GM21447 (cell line): ENCODE data around the gene SMG7.
"Not testable (repeated sequence)": the region's sequence is repeated elsewhere in the genome, so short reads cannot be mapped to it uniquely, and the experiment has no call there.

Experiments used
- ATAC-seq: cut with Tn5 transposase; IDR thresholded peaks from one replicate; pipeline ENCODE4 v1.9.1; 2021; ENCODE audit not compliant: unreplicated experiment

SMG7 gene, protein sequence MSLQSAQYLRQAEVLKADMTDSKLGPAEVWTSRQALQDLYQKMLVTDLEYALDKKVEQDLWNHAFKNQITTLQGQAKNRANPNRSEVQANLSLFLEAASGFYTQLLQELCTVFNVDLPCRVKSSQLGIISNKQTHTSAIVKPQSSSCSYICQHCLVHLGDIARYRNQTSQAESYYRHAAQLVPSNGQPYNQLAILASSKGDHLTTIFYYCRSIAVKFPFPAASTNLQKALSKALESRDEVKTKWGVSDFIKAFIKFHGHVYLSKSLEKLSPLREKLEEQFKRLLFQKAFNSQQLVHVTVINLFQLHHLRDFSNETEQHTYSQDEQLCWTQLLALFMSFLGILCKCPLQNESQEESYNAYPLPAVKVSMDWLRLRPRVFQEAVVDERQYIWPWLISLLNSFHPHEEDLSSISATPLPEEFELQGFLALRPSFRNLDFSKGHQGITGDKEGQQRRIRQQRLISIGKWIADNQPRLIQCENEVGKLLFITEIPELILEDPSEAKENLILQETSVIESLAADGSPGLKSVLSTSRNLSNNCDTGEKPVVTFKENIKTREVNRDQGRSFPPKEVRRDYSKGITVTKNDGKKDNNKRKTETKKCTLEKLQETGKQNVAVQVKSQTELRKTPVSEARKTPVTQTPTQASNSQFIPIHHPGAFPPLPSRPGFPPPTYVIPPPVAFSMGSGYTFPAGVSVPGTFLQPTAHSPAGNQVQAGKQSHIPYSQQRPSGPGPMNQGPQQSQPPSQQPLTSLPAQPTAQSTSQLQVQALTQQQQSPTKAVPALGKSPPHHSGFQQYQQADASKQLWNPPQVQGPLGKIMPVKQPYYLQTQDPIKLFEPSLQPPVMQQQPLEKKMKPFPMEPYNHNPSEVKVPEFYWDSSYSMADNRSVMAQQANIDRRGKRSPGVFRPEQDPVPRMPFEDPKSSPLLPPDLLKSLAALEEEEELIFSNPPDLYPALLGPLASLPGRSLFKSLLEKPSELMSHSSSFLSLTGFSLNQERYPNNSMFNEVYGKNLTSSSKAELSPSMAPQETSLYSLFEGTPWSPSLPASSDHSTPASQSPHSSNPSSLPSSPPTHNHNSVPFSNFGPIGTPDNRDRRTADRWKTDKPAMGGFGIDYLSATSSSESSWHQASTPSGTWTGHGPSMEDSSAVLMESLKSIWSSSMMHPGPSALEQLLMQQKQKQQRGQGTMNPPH

DNA sequence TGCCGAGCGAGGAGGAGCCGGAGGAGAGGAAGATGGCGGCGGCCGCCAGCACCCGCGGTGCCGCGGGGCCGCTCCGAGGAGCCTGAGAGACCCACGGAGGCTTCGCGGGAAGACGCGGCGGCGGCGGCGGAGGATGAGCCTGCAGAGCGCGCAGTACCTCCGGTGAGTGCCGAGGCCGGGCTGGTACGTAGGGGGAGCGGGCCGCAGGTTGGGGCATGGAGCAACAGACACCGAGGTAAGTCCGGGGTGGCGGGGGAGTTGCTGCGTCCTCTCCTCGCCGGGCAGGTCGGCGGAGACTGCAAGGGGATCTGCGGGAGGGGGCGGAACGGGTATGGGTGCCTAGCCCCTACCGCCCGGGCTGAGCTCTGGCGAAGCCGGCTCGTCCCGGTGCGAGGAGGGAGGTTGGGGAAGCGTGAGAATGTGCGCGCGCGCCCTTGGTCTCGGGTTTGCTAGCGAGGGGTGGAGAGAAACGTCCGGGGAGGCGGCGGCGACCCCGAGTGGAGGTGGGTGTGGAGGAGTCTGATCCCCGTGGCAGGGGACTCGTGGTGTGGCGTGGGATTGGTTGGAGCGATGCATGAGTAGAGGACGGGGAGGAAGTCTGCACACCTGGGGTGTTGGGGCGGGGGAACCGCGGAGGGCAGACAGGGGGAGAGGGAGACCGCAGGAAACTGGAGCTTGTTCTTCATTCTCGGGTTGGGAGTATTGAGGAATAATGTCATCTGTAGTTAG lies at the start of gene SMG7:
TSS of gene SMG7 (plus strand) at position 12 of the 729 bp plus-strand sequence. CDS start at position 134, 122 bp downstream.
- peak; percentile 13 for ATAC-seq

DNA sequence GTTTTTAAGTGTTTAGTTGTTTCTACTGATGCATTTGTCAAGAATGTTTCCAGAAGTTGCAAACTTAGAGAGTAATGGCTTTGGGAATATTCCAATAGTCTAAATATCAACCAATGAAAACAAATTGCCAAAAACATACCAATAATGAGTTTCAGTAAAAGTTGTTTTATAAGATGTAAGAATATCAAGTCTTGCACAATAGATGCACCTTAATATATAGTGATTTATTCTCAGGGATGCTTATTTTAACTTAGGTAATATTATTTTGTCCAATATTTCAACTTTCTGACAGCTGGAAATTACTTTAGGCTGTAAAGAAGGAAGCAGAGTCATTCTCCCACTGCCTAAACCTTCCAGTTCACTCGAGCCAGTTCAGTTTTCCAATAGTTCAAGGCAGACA lies 48.8 kb upstream of the SMG7 start:
- ATAC-seq, result no peak

DNA sequence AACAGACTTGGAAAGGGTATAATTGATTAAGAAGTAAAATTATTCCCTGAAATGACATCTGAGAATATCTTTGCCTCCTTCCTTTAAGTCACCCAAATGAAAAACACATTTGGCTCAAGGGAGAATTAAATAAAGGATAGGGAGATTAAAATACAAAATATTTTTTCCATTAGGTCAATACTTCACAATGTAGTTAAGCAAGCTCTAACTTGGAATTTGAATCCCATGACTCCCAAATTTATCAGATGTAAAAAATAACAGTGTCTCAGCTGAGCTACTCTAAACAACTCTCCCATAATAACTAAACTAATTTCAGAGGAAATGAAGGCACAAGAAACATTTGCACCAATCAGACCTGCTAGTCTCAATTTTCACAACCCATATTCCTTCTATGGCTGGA lies 47.6 kb upstream of the SMG7 start:
- no peak for ATAC-seq

DNA sequence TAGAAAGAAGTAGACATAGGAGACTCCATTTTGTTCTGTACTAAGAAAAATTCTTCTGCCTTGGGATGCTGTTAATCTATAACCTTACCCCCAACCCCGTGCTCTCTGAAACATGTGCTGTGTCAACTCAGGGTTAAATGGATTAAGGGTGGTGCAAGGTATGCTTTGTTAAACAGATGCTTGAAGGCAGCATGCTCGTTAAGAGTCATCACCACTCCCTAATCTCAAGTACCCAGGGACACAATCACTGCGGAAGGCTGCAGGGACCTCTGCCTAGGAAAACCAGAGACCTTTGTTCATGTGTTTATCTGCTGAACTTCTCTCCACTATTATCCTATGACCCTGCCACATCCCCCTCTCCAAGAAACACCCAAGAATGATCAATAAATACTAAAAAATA lies 44.7 kb upstream of the SMG7 start:
- ATAC-seq, result not testable (repeated sequence)

DNA sequence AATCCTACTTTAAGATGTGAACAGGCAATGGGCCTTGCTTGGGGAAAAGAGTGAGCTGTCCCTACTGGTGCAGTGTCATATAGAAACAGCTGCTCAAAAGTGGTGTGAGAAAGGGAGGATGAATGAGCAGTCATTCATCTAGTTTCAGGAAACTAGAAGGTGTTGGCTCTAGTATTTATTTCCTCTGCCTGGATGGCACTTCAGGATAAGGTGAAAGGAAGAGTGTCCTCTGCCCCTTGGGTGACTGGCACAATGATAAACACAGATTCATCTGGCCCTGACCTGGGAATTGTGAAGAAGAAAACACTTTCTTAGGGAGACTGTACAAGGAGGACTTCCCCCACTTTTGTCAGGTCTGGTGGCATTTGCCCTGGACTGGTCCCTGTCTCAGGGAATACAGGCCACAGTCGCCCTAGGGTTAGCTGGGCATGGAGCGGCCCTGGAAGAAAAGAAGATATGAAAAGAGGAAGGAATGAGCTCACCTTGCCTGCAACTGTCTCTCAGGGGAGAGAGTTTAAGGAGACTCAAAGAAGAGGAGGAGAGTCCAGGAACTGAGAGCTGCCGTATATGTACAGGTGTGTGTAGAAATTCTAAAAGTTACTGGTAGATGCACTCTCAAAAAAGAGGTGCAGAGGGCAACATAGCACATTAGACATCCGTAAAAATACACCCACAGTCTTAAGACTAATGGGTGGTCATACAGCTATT lies 40.3 kb upstream of the SMG7 start:
- no peak for ATAC-seq

DNA sequence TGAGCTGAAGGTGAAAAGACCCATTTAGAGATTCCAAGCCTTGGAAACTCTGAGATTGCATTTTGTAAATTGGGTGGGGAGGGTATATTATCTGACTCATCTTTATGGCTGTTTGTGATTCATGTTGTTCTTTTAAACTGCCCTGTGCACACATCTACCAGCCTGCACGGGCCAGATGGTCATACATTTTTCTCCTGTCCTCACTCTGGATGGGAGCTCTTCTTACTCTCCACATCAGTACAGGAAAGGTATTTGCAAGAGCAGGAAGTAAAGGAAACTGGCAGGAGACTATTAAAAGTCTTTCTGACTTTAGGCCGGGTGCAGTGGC lies 39.8 kb upstream of the SMG7 start:
- no peak for ATAC-seq

DNA sequence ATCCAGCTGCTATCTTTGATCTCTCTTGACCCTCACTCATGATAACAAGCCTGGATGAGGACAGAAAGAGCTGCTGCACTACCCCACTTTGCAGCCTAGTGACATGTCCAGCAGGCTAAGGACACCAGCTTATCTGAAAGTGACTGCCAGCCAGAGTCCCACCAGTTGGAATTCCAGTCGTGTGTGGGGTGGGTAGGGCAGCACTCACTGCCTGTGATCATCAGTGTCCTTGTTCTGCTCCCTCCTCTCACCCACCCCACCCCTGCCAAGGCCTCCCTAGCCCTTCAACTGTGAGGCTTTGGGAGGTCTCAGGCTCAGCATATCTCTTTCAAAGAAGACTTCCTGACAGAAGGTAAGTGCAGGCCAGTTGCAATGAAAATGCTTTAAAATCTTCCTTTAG lies 38.6 kb upstream of the SMG7 start:
- ATAC-seq, result no peak

DNA sequence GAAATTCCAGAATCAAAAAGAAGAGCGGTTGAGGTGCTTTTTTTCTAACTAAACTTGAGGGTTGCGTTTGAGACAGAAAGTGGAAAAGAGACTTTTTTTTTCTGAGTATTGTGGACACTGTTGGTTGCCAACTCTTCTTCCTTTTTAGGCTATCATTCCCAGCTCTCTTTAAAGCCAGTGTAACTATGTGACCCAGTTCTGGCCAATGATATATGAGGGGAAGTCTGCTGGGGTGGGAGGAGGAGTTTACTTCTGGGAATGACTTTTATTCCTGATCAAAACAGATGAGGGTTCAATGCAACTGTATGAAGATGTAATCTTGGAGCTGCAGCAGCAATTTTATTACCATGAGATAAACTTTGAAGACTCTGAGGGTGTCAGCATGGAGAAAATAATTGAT lies 36.8 kb upstream of the SMG7 start:
- ATAC-seq, result no peak

DNA sequence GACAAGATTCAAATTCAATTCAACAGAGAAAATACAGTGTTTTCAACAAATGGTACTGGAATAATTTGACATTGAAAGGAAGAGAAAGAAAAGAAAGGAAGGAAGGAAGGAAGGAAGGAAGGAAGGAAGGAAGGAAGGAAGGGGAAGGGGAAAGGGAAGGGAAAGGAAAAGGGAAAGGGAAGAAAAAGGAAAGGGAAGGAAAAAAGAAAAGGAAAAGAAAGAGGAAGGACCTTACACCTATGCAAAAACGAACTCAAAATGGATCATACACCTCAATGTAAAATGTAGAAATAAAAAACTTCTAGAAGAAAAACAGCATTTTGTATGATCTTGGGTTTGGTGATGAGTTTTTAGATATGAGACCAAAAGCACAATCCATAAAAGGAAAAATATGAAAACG lies 34.2 kb upstream of the SMG7 start:
- no peak for ATAC-seq

DNA sequence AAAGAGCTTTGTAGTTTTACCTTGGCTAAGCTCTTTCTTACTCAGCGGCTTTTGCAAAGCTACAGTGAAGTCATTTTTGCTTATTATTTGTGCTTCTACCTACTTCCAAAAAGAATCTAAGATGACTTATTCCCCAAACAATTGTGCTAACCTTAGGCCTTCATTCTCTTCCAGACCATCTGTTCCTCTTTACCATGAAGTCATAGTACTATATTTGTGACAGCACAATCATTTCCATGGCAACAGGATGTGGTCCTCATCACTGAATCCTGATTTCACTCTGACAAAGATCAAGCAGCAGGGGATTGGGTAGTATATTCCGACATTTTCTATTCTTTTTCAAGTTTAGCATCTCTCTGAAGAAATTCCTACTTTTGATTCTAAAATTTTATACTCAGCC lies 29.3 kb upstream of the SMG7 start:
- ATAC-seq, result no peak

DNA sequence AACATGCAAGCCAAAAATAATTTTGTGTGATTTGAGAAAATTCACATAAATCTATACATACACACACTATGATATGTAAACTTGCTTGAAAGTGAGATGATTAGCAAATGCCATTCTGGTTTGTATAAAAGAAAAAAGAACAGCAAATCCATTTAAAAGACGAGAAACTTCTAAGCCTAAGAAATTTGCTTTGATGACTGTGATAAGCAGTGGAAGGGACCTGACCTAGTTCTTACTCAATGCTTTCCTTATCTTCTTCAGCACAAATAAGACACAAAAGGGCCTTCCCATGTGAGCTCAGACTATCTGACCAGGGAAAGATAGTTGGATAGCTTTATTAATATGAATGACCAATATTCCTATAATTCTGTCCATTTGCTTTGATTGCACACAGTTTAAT lies 28.8 kb upstream of the SMG7 start:
- no peak for ATAC-seq

DNA sequence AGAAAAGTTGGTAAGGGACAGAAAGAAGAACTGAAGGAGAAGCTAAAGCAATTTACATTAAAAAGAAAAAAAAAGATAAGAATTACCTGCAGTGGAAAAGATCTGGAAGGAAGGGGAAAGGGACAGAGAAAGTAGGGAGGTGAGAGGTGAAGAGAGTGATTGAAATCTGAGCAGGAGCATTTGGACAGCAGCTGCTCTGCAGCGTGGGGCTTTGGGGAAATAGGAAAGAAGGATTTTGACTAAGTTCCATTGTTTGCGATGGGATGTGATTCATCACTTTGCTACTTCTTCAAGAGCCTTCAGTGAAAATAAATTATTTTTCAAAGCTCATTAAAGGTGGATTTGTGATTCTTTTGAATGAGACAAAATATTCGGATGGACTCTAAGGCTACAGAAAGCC lies 28.1 kb upstream of the SMG7 start:
- ATAC-seq, result no peak

DNA sequence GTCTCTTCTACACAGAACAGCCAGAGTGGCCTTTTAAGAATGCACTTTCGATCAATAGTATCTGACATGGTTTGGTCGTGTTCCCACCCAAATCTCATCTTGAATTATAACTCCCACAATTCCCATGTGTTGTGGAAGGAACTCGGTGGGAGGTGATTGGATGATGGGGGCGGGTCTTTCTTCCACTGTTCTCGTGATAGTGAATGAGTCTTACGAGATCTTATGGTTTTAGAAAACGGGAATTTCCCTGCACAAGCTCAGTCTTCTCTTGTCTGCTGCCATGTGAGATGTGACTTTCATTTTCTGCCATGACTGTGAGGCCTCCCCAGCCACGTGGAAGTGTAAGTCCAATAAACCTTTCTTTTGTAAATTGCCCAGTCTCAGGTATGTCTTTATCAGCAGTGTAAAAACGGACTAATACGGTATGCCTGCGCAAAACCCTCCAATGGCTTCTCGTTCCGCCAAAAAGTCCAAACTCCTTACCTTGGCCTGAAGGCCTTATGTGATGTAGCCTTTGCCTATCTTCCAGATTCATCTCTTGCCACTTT lies 23.0 kb upstream of the SMG7 start:
- no peak for ATAC-seq

DNA sequence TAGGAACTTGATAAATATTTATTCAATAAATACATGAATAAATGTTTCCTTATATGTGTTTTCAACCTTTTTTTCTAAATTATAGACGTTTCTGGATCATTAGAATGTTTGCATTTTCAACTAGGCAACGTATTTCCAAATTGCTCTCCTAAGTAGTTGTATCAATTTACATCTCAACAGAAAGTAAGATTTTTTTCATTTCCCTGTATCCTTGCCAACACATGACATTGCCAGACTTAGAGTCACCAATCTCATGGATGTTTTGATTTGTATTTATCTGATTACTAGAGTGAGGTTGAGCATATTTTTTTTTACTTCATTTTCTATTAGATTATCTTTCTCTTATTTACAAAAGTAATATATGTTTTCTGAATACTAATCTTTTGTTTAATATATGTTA lies 22.2 kb upstream of the SMG7 start:
- ATAC-seq, result no peak

DNA sequence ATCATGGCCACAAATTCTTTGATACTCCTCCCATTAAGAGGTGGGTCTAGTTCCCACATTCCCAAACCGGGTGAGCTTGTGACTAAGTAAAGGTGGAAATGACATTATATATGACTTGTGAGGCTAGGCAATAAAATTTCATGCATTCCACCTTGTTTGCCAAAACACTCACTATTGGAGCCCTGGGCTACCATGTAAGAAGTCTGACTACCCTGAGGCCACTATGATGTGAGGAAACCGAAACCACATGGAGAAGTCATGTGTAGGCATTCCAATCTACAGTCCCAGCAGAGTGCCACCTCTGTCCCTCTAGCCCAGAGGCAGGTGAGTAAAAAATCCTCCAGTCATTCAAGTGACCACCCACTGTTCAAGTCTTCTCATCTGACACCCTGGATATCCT lies 17.9 kb upstream of the SMG7 start:
- ATAC-seq, result no peak

DNA sequence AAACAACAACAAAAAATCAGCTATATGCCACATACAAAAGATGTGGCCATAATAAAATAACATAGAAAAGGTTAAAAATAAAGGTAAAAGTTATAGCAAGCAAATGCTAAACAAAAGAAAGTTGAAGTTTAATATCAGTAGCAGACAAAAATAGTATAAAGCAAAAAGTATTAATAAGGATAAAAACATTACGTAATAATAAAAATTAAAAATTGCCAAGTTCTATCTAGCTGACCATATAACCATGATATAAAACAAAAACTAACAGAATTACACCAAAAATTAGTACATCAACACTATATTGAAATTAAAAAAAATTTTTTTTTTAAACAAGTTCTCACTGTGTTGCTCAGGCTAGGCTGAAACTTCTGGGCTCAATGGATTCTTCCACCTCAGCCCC lies 15.5 kb upstream of the SMG7 start:
- no peak for ATAC-seq

DNA sequence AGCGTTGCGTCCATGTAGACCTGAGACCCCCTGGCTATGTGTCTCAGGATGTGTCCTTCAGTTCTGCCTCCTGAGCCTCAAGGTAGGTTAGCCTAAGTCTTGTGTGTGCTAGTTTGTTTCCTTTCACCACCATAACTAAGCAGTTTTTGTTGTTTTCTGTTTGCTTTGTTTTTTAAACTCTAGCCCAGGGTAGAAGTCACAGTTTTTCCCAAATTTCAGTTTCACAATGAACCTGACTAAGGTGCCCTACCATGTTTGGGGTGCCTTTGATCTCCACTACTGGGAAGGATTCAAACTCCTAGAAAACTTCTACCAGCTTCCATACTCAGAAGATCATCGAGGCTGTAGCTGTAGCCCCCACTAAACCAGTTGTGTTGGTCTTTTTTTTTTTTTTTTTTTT lies 14.8 kb upstream of the SMG7 start:
- ATAC-seq, result no peak

DNA sequence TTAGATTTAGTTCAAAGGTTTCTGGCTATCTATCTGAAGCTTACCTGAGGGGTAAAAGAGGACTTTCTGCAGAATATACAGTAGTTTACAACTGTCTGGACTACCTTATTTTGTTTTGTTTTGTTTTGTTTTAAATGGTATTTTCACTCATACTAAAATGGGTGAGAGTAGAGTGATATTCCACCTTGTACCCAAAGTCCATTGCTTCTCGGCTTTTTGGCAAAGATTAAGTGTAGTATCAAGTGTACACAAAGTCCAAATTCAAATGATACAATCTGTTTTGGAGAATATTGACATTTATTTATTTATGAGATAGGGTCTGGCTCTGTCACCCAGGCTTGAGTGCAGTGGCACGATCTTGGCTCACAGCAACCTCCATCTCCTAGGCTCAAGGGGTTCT lies 11.7 kb upstream of the SMG7 start:
- ATAC-seq, result no peak

DNA sequence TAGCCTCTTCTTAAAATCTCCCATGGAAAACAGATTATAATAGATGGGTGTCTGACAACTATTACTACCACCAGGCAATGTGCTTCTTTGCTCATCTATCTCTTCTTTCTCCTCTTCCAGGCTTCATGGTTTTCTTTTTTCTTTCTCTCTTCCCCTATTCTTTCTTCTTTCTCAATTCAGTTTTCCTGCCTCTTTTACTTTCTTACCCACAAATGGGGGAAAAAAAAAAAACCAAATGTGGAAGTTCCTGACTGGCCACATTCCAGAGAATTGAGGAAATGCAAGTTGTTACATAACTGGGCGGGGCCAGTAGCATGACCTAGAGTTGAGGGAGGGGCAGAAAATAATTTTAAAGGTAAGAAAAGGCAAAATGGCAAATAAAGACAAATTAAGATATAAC lies 10.9 kb upstream of the SMG7 start:
- no peak for ATAC-seq

DNA sequence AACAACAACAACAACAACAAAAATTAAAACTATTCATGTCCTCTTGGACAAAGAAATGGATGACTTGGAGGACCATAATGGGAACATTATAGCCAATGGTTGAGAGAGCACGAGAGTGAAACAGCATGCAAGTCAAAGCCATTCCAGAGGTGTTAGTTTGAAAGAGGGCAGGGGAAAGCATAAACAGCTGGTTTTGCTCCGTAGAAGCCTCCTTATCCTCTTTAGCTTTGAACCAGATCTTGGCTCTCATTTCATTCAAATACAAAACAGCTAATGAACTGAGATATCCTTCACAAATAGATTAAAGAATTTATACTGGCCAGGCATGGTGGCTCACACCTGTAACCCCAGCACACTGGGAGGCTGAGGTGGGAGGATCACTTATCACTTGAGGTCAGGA lies 8.7 kb upstream of the SMG7 start:
- ATAC-seq, result no peak
